Mucosa of gallbladder (tissue), 1 donor: ENCODE data around the gene CNN1. TPM values are rescaled to one million over a fixed set of nuclear protein-coding genes. Genes with fewer than 3 reads are reported as not detected.
"Not testable (repeated sequence)": the region's sequence is repeated elsewhere in the genome, so short reads cannot be mapped to it uniquely, and the experiment has no call there.

ENCODE experiments used
- DNase-seq: peaks from one replicate; pipeline ENCODE4 v3.0.0-alpha.2; 2020; ENCODE audit warnings: low spot score
- total RNA-seq: library from RNA; stranded (reverse); gene quantifications from one replicate; pipeline ENCODE4 v1.2.1, GENCODE V29; 2021
- donor health status: DM: no; HTN: no; CAD: no.

The CNN1 gene
- total RNA-seq, 1 donor from 2014 or later: 1,051 TPM

DNA sequence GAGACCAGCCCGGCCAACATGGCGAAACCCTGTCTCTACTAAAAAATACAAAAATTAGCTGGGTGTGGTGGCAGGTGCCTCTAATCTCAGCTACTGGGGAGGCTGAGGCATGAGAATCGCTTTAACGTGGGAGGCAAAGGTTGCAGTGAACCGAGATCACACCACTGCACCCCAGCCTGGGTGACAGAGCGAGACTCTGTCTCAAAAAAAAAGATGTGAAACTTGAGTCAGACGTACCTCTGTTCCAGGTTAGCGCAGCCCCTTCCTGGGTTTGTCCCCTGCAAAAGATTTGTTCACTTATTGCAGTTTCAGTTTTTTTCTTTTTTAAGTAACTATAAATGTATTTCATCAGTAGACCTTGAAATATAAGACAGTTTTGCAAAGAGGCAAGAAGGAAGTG, 61.1 kb downstream of the CNN1 start:
- not testable (repeated sequence) for DNase-seq

Other genes starting within 250 kb of the CNN1 start
- gene TSPAN16, start 242.7 kb upstream of the CNN1 start, total RNA-seq: not detected
- 41.9 TPM for gene RAB3D, start 199.2 kb upstream of the CNN1 start, total RNA-seq
- 136 TPM for gene TMEM205, start 192.6 kb upstream of the CNN1 start, total RNA-seq
- gene CCDC159, start 192.3 kb upstream of the CNN1 start, total RNA-seq: 66.1 TPM
- gene PLPPR2, start 183.4 kb upstream of the CNN1 start, total RNA-seq: 34.2 TPM
- gene SWSAP1, start 164.2 kb upstream of the CNN1 start, total RNA-seq: 4.9 TPM
- gene EPOR, start 154.5 kb upstream of the CNN1 start, total RNA-seq: 17.8 TPM
- gene RGL3, start 119.5 kb upstream of the CNN1 start, total RNA-seq: 72.0 TPM
- gene ODAD3, start 103.7 kb upstream of the CNN1 start, total RNA-seq: 1.4 TPM
- gene PRKCSH, start 103.2 kb upstream of the CNN1 start, total RNA-seq: 357 TPM
- 0.20 TPM for gene ELAVL3, start 57.8 kb upstream of the CNN1 start, total RNA-seq
- gene ZNF653, start 33.0 kb upstream of the CNN1 start, total RNA-seq: 13.8 TPM
- 52.9 TPM for gene ECSIT, start 9.7 kb upstream of the CNN1 start, total RNA-seq
- gene ELOF1, start 20.4 kb downstream of the CNN1 start, total RNA-seq: 53.8 TPM
- 18.0 TPM for gene ACP5, start 38.8 kb downstream of the CNN1 start, total RNA-seq
- gene ZNF627, start 58.6 kb downstream of the CNN1 start, total RNA-seq: 13.9 TPM
- 8.7 TPM for gene ZNF823, start 200.1 kb downstream of the CNN1 start, total RNA-seq
- 6.6 TPM for gene ZNF441, start 228.1 kb downstream of the CNN1 start, total RNA-seq